Body of pancreas (tissue), 4 donors: ENCODE data around the gene SPDYE5.

Experiments
- POLR2A ChIP-seq, 3 donors: fragments of 450-650 bp; IDR thresholded peaks; one replicate each; pipeline ENCODE4 v1.6.1; 2016; ENCODE audit warnings: antibody characterized with exemption in 3 of 3, mild to moderate bottlenecking in 2 of 3
- TF ChIP-seq, protein P1 (sequence below), 7 experiments: fragments of 450-650 bp in 4 of 7; fragments of 200-600 bp in 3 of 7; sonication (generic) in 3 of 7; IDR thresholded peaks; one replicate each; pipeline ENCODE4 v1.5.1; 2016 to 2019; ENCODE audit warnings: antibody characterized with exemption in 7 of 7

DNA sequence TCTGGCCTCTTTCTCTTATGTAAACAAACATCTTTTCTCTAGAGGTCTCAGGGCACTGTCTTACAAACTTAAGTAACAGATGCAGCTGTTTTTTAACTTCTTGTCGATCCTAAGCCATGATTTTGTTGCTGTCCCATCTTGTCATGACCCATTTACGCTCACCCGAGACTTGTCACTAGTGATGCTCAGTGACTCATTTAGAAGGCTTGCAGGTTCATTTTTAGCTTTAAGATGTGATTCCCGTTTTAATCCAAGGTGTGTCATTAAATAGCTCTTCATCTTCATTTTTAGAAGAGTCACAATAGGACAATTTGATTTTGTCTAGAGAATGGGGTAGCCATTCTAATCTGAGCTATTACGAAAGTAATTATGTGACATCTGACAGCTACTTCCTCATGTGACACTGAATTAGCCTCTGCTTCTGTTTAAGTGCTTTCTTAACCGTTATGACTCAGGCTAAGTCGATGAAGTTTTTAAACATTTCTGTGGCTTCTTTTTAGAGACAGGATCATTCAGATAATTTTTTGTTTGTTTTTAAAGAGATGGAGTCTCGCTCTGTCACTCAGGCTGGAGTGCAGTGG is 42.7 kb downstream of the SPDYE5 start:
- TF ChIP-seq, protein P1, sequence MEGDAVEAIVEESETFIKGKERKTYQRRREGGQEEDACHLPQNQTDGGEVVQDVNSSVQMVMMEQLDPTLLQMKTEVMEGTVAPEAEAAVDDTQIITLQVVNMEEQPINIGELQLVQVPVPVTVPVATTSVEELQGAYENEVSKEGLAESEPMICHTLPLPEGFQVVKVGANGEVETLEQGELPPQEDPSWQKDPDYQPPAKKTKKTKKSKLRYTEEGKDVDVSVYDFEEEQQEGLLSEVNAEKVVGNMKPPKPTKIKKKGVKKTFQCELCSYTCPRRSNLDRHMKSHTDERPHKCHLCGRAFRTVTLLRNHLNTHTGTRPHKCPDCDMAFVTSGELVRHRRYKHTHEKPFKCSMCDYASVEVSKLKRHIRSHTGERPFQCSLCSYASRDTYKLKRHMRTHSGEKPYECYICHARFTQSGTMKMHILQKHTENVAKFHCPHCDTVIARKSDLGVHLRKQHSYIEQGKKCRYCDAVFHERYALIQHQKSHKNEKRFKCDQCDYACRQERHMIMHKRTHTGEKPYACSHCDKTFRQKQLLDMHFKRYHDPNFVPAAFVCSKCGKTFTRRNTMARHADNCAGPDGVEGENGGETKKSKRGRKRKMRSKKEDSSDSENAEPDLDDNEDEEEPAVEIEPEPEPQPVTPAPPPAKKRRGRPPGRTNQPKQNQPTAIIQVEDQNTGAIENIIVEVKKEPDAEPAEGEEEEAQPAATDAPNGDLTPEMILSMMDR (IDR thresholded peaks at IDR 0.05) = no peak
- no peak for TF ChIP-seq POLR2A (IDR thresholded peaks at IDR 0.05)
